HG02798 (cell line): ENCODE measurements around the gene ITGA3.
"Not testable (repeated sequence)": the region's sequence is repeated elsewhere in the genome, so short reads cannot be mapped to it uniquely, and the experiment has no call there.

Experiments used
- ATAC-seq: cut with Tn5 transposase; IDR thresholded peaks from one replicate; pipeline ENCODE4 v1.9.1; 2021; ENCODE audit warnings: mild to moderate bottlenecking; ENCODE audit not compliant: unreplicated experiment, poor library complexity

The ITGA3 gene

GRCh38 chr17:50051082-50051576 lies 4.8 kb upstream of the ITGA3 start:
- no peak for ATAC-seq

DNA sequence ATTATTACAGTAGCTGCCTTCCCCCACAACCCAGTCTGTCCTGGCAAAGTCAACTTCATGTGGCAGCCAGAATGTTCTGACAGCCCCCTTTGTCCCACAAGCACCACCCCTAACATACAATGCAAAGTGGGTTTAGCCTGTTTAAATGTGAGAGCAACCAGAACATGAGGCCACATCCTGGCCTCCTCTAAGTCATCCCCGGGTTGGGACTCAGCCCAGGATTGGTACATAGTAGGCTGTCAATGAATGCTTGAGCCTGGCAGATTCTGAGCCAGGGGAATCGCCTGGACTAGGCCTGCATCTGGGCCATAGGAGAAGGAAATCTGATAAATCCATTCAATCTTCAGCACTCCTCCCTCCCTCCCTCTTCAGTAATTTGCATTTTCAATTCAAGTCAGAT lies 4.3 kb upstream of the ITGA3 start:
- ATAC-seq, result no peak

GRCh38 chr17:50052241-50052796 lies 3.6 kb upstream of the ITGA3 start:
- ATAC-seq, result no peak

- ATAC-seq, result no peak
Measured at GRCh38 chr17:50052822-50053653, 2.9 kb upstream of the ITGA3 start.

- no peak for ATAC-seq
Measured at GRCh38 chr17:50053654-50053960, 2.3 kb upstream of the ITGA3 start.

DNA sequence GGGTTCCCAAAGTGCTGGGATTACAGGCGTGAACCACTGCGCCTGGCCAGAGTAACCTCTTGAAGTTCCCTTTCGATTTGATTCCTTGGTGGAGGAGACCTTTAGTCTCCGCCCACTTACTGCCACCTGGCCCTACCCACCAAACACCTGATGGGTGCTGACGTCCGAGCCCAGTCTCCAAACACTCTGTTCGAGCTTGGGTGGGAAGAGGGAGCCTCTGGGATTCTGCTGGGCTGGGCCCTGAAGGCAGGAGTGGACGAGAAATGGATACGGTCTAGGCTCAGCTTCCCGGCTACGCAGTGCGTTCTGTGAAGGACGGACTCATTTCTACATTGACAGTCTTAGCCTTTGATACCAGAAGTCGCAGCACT lies 870 bp upstream of the ITGA3 start:
- no peak for ATAC-seq

DNA sequence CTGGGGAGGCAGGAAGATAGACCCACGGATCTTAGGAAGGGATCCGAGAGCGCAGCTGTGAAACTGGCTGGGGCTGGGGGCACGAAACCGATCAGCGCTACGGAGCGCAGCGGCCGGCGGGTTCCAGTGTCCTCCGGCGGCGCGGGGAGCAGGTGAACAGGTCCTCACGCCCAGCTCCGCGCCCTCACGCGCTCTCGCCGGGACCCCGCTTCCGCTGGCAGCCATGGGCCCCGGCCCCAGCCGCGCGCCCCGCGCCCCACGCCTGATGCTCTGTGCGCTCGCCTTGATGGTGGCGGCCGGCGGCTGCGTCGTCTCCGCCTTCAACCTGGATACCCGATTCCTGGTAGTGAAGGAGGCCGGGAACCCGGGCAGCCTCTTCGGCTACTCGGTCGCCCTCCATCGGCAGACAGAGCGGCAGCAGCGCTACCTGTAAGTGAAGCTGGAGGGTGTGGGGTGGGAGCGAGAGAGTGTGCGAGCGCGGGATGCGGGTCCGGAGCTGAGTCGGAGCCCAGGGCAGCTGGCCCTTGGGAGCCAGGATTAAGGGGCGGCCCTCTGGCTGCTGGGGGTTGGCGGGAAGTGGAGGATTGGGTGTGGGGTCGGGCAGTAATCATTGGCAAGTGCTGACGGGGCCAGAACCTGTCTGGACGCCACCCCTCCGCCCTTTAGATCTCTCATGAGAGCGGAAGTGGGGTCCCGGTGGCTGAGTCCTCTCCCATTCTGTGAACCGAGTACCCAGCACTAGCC lies 479 bp downstream of the ITGA3 start:
- peak; percentile 39 for ATAC-seq

DNA sequence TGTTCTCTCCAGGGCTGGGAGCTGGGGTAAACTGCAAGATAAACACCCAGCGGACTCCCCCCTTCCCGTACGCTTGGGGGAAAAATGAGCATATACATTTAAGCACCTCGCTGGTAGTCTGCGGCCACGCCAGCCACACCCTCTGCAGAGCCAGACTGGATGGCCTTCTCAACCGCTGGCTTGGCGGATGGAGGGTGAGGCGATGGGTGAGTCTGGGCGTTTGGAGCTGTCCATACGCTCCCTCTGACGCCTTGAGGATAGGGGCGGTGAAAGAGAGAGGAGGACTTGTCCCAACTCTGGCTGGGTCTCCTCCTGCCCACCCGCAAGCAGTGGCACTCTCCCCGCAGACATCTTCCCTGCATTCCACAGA lies 1.0 kb downstream of the ITGA3 start:
- no peak for ATAC-seq

- ATAC-seq, result no peak
Measured at GRCh38 chr17:50057521-50057991, 1.6 kb downstream of the ITGA3 start.

DNA sequence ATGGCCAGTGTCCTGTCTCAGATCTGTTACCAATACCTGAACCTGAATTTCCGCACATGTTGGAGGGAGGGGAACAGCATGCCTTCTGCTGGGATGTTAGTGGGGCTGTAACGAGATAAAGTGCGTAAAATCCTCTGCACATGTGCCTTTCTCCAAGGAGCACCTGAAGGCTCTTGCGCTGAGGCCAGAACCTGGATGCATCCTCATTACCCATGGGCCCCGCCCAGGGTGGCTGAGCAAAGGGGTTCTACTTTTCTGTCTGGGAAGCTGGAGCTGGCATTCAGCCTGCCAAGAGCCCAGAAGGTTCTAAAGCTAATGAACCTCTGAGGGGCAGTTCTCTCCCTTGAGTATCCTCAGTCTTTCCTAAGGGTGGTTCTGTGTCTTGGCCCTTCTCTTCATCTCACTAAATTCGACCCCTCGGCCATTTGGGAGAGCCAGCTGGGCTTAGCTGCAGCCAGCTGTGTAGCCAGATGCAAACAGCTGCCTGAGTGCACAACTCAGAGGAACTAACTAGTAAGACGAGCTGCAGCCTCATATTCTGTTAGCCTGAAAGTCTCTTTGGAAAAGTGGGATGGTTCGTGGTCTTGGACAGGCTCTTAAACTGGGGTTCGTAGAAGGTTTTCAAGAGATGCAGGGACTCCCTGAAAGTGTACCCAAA lies 2.5 kb downstream of the ITGA3 start:
- no peak for ATAC-seq

- no peak for ATAC-seq
Measured at GRCh38 chr17:50059256-50059655, 3.3 kb downstream of the ITGA3 start.

DNA sequence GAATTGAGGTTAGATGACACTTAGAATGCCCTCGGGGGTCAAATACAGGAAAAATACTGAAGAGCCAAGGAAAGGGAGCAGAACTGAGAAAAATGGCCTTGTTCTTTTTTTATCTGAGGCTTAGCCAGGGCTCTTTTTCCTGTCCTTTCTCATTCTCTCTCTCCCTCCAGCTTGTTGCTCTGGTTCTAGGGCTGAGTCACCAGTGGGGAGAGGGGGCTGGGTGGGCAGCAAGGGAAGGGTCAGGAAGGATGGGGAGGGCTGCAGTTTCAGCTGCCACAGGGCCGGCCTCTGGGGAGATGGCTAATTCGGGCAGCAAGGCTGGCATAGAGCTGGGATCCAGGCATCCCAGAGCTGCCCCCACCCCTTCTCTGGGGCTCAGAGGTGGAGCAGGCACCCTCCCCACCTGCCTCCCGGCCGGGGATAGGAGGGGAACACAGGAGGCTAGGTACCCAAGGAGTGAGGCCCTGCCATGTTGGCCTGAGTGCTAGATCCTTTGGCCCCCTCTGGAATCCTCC lies 3.9 kb downstream of the ITGA3 start:
- no peak for ATAC-seq

- no peak for ATAC-seq
Measured at GRCh38 chr17:50060951-50061712, 5.2 kb downstream of the ITGA3 start.

DNA sequence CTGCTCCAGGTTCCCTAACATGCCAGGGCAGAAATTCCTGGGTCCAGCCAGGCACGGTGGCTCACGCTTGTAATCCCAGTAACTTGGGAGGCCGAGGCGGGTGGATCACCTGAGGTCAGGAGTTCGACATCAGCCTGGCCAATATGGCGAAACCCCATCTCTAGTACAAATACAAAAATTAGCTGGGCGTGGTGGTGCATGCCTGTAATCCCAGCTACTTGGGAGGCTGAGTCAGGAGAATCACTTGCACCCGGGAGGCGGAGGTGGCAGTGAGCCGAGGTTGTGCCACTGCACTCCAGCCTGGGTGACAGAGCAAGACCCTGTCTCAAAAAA lies 5.8 kb downstream of the ITGA3 start:
- not testable (repeated sequence) for ATAC-seq

DNA sequence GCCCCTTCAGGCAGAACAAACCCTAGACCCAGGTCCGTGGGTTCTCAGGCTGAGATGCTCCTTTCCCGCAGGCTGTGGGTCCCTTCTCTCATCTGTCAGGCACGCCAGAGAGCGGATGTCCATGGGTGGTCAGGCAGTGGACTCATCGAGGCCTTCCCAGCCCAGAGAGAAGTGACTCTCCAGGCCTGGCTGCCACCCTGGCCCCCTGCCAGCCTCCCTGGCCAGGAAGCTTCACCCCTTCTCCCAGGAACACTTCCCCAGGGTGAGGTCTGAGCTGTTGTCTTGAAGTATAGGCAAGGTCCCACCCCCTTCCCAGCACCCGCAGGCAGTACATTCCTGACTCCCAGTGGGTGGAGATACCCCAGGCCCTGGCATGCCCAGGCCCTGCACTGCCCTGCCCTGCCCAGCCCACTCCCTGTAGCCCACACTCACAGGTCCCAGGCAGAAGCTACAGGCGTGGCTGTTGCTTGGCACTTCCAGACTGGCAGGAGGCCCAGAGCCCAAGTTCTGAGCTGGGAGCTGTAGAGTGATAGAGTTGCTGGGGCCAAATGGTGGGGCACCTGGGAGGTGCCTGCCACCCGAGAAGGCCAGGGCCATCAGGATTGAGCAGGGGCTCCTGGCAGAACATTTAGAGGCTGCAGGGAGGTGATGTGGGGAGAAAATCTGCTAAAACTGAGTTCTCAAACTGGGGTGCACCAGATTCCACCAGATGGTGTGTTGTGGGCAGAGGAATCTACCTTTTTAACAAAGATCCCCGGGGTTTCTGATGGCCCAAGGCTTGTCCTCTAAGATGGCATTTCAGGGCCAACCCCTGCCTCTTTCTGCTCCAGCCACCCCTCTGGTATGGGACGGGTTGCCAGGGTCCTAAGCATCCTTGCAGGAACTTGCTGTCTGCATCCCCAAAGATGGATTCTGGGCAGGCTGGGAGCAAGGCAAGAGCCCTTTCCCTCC lies 6.7 kb downstream of the ITGA3 start:
- no peak for ATAC-seq

DNA sequence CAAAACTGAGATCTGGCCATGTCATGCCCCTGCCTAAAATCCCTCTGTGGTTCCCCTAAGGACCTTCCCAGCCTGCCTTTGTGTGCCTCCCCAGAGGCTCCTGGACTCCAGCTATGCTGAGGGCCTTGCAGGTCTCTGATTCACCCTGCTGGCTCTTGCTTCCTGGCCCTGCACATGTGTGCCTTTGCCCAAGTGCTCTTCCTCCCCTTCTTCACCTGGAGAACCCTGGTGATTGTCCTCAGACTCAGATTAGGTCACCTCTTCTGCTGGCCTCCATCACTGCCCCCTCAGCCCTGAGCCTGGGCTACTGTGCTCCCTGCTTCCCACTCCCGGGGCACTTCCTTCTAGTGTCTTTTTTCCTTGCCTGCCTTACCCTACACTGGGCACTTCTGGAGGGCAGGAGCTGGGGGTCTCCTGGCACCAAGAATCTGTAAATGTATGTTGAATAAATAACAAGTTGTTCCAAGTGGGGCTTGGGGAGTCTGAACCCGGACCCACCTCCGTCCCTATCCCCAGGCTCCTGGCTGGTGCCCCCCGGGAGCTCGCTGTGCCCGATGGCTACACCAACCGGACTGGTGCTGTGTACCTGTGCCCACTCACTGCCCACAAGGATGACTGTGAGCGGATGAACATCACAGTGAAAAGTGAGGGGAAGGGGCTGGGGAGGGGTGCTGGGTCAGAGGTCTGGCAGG lies 7.8 kb downstream of the ITGA3 start:
- no peak for ATAC-seq

DNA sequence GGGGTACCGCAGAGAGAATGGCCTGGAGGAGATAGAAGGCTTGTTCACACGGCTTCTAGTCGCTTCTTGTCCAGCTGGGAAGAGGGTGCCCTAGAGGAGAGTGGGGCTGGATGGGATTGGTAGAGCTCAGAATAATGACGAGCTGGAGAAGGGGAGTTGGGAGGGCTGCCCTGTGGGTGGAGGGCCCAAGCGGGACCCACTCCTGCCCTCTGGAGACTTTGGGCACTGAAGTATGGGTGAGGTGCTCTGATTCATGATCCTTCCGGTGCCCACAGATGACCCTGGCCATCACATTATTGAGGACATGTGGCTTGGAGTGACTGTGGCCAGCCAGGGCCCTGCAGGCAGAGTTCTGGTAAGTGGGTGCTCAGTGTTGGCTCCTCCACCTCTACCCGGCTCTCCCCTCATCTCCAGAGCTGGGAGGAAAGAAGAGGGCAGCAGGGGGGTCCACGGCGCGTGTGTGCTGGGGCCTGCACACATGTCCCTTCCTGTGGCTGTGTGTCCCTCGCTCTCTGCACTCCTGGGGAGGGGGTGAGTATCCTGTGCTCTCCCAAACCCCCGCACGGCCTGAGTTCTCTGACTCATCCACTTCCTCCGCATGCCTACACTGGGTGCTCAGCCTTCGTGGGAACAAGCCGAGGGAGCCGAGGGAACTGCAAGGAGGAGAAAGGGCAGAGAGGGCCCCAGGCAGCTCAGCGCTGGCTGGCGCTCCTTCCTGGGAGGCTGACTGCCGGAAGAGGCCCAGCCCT lies 8.5 kb downstream of the ITGA3 start:
- no peak for ATAC-seq

DNA sequence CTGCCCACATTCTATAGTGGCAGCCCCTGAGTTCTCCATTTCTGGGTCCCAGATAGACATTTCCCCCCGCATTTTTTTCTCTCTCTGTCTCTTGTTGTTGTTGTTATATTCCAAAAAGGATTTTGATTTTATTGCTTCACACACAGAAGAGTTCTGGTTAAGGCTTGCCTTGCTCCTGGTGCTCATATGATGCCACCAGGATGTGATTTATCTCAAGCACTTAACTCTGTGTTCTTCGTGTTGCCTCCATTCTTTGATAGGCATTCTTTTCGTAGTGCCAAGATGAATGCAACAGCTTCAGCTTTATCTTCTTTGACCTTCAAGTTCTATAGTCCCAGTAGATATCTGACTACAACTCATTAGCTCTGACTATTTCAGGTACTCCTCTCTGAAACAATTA lies 9.1 kb downstream of the ITGA3 start:
- ATAC-seq, result no peak
